PFSK-1 (cell line): ENCODE data around the gene CFAP70.

Experiments used
- POLR2AphosphoS5 ChIP-seq: IDR thresholded peaks from 2 replicates; pipeline ENCODE4 v1.6.1; 2012; ENCODE audit warnings: low read depth, mild to moderate bottlenecking, control low read depth, low read length, moderate library complexity
- REST ChIP-seq, 2 experiments: IDR thresholded peaks; 2 replicates each; pipeline versions ENCODE4 v1.6.1 to v1.8.0; 2011 to 2012; ENCODE audit warnings: low read depth in 2 of 2, low read length in 2 of 2, control low read depth in 1 of 2, inconsistent platforms in 1 of 2, mild to moderate bottlenecking in 1 of 2, moderate library complexity in 1 of 2; ENCODE audit not compliant: insufficient read depth in 1 of 2
- SIN3A ChIP-seq: IDR thresholded peaks from 2 replicates; pipeline ENCODE4 v1.6.1; 2012; ENCODE audit warnings: mild to moderate bottlenecking, low read length, moderate library complexity, borderline replicate concordance; ENCODE audit not compliant: insufficient read depth
- TAF1 ChIP-seq: IDR thresholded peaks from 2 replicates; pipeline ENCODE4 v1.6.1; 2012; ENCODE audit warnings: low read length, control low read depth, borderline replicate concordance; ENCODE audit not compliant: insufficient read depth

DNA sequence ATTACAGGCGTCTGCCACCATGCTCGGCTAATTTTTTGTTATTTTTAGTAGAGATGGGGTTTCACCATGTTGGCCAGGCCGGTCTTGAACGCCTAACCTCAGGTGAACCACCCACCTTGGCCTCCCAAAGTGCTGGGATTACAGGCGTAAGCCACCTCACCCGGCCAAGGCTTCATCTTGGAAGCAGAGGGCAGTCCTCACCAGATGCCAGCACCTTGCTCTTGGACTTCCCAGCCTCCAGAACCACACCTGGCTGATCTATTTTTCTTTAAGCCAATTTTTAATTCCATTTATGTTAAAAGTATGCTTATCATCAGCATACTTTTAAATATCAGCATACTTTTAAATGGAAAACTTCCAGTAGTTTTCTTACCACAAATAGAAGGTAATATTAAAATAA, 43.0 kb upstream of the CFAP70 start:
- TF ChIP-seq POLR2AphosphoS5: no peak
- TF ChIP-seq REST (IDR thresholded peaks at IDR 0.05; ENCODE audit: insufficient read depth in 1 of 2, low read depth in 2 of 2, low read length in 2 of 2): no peak
- TF ChIP-seq TAF1: no peak
- no peak for TF ChIP-seq SIN3A
